Measurements from ENCODE around the gene EP300. TPM values are rescaled to one million over a fixed set of nuclear protein-coding genes. Genes with fewer than 3 reads are reported as not detected.

The EP300 gene
- total and polyA plus RNA-seq, 7 experiments from 2014 or later: 13.3 to 155 (median 108) TPM

Other genes starting within 250 kb of the EP300 start
- 100 to 1,000 TPM; 126 to 247 (median 185) TPM for gene ST13, start 236.0 kb upstream of the EP300 start, total RNA-seq
- gene ST13, start 236.0 kb upstream of the EP300 start, polyA plus RNA-seq: 100 to 1,000 TPM; 222 to 305 TPM
- 10 to 100 TPM; 14.4 to 21.8 (median 19.0) TPM for gene XPNPEP3, start 235.4 kb upstream of the EP300 start, total RNA-seq
- 10 to 100 TPM; 16.2 to 17.8 TPM for gene XPNPEP3, start 235.4 kb upstream of the EP300 start, polyA plus RNA-seq
- not detected for gene DNAJB7, start 230.5 kb upstream of the EP300 start, total RNA-seq
- gene DNAJB7, start 230.5 kb upstream of the EP300 start, polyA plus RNA-seq: under 1 TPM; 0.10 to 0.15 TPM
- 10 to 100 TPM; 28.9 to 91.3 (median 32.7) TPM for gene RBX1, start 141.2 kb upstream of the EP300 start, total RNA-seq
- gene RBX1, start 141.2 kb upstream of the EP300 start, polyA plus RNA-seq: 100 to 1,000 TPM; 109 to 171 TPM
- gene L3MBTL2, start 112.7 kb downstream of the EP300 start, total RNA-seq: 10 to 100 TPM; 31.6 to 45.9 (median 43.3) TPM
- gene L3MBTL2, start 112.7 kb downstream of the EP300 start, polyA plus RNA-seq: 10 to 100 TPM; 31.8 to 42.3 TPM
- gene CHADL, start 148.3 kb downstream of the EP300 start, total RNA-seq: 1 to 10 TPM in 2 of 5 experiments, under 1 TPM in 3; 0.31 to 1.8 (median 0.94) TPM
- under 1 TPM; 0.60 to 0.89 TPM for gene CHADL, start 148.3 kb downstream of the EP300 start, polyA plus RNA-seq
- 100 to 1,000 TPM in 1 of 5 experiments, 10 to 100 TPM in 4; 60.7 to 122 (median 72.4) TPM for gene RANGAP1, start 193.6 kb downstream of the EP300 start, total RNA-seq
- 10 to 100 TPM; 22.8 to 40.6 TPM for gene RANGAP1, start 193.6 kb downstream of the EP300 start, polyA plus RNA-seq
- 10 to 100 TPM; 36.9 to 65.9 (median 42.7) TPM for gene ZC3H7B, start 208.9 kb downstream of the EP300 start, total RNA-seq
- 1 to 10 TPM; 1.7 to 2.7 TPM for gene ZC3H7B, start 208.9 kb downstream of the EP300 start, polyA plus RNA-seq